Thyroid gland (tissue), 4 donors: Measurements from ENCODE around the gene ADAP1.

ENCODE experiments used
- CTCF ChIP-seq, 6 experiments: fragments of 200-600 bp in 3 of 6; fragments of 450-650 bp in 3 of 6; sonication (generic) in 3 of 6; IDR thresholded peaks; one replicate each; pipeline ENCODE4 v1.5.1; 2016 to 2019; ENCODE audit warnings: antibody characterized with exemption in 6 of 6, mild to moderate bottlenecking in 2 of 6, inconsistent platforms in 1 of 6, moderate library complexity in 1 of 6
- POLR2A ChIP-seq, 2 donors: fragments of 450-650 bp; IDR thresholded peaks; one replicate each; pipeline ENCODE4 v1.6.1; 2017; ENCODE audit warnings: antibody characterized with exemption in 2 of 2, mild to moderate bottlenecking in 2 of 2, moderate library complexity in 1 of 2

GRCh38 chr7:908159-908581 lies 46.3 kb downstream of the ADAP1 start:
- TF ChIP-seq CTCF (IDR thresholded peaks at IDR 0.05) (no peak), POLR2A (IDR thresholded peaks at IDR 0.05) (no peak)
